ENCODE measurements around the gene PPP1R1B. TPM values are rescaled to one million over a fixed set of nuclear protein-coding genes. Genes with fewer than 3 reads are reported as not detected.

The PPP1R1B gene
- total RNA-seq, 1 experiment from 2014 or later = 0.08 TPM

- DNase-seq (ENCODE audit: low read depth, low spot score) = no peak
- in situ Hi-C loops (cut with HindIII; ENCODE audit: low pct_unique_long_range_greater_than_20kb, low sequenced_read_pairs) = no loop called here
Measured at GRCh38 chr17:39659279-39660010, 32.7 kb downstream of the PPP1R1B start.

DNA sequence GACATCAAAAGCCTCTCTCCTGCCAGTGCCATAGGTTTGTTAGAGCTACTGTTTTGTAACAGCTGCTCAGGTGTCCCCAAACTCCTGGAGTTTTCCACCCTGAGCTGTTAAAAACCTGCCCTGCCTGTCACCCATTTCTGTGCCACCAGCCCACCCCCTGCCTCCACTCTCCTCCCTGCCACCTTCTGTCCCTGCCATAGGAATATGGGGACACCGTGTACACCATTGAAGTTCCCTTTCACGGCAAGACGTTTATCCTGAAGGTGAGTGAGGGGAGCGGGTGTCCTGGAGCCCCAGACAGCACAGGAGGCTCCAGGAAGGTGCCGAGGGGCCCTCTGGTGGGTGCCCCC is 33.2 kb downstream of the PPP1R1B start:
- in situ Hi-C loops (cut with HindIII; ENCODE audit: low pct_unique_long_range_greater_than_20kb, low sequenced_read_pairs) = no loop called here
- DNase-seq (ENCODE audit: low read depth, low spot score) = no peak

- DNase-seq (ENCODE audit: low read depth, low spot score) = no peak
- in situ Hi-C loops (cut with HindIII; ENCODE audit: low pct_unique_long_range_greater_than_20kb, low sequenced_read_pairs) = no loop called here
Measured at GRCh38 chr17:39660397-39661385, 33.9 kb downstream of the PPP1R1B start.

GRCh38 chr17:39661744-39662541 is 35.2 kb downstream of the PPP1R1B start:
- DNase-seq (ENCODE audit: low read depth, low spot score) = no peak
- in situ Hi-C loops (cut with HindIII; ENCODE audit: low pct_unique_long_range_greater_than_20kb, low sequenced_read_pairs) = no loop called here

DNA sequence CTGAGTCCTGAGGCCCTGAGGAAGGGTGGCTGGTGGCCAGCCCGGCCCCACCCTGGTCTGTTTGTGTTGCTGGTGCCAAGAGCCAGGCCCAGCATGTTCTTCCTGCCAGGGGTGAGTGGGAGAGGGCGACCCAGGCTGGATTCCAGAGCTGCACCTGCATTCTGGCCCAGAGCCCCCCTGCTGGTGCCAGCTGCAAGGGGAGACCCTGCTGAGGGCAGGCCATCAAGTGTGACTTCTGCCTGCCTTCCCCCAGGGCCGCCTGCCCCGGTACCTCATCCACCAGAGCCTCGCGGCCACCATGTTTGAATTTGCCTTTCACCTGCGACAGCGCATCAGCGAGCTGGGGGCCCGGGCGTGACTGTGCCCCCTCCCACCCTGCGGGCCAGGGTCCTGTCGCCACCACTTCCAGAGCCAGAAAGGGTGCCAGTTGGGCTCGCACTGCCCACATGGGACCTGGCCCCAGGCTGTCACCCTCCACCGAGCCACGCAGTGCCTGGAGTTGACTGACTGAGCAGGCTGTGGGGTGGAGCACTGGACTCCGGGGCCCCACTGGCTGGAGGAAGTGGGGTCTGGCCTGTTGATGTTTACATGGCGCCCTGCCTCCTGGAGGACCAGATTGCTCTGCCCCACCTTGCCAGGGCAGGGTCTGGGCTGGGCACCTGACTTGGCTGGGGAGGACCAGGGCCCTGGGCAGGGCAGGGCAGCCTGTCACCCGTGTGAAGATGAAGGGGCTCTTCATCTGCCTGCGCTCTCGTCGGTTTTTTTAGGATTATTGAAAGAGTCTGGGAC is 36.0 kb downstream of the PPP1R1B start:
- in situ Hi-C loops (cut with HindIII; ENCODE audit: low pct_unique_long_range_greater_than_20kb, low sequenced_read_pairs) = no loop called here
- no peak for DNase-seq (ENCODE audit: low read depth, low spot score)

GRCh38 chr17:39663340-39663687 is 36.6 kb downstream of the PPP1R1B start:
- in situ Hi-C loops (cut with HindIII; ENCODE audit: low pct_unique_long_range_greater_than_20kb, low sequenced_read_pairs) = no loop called here

DNA sequence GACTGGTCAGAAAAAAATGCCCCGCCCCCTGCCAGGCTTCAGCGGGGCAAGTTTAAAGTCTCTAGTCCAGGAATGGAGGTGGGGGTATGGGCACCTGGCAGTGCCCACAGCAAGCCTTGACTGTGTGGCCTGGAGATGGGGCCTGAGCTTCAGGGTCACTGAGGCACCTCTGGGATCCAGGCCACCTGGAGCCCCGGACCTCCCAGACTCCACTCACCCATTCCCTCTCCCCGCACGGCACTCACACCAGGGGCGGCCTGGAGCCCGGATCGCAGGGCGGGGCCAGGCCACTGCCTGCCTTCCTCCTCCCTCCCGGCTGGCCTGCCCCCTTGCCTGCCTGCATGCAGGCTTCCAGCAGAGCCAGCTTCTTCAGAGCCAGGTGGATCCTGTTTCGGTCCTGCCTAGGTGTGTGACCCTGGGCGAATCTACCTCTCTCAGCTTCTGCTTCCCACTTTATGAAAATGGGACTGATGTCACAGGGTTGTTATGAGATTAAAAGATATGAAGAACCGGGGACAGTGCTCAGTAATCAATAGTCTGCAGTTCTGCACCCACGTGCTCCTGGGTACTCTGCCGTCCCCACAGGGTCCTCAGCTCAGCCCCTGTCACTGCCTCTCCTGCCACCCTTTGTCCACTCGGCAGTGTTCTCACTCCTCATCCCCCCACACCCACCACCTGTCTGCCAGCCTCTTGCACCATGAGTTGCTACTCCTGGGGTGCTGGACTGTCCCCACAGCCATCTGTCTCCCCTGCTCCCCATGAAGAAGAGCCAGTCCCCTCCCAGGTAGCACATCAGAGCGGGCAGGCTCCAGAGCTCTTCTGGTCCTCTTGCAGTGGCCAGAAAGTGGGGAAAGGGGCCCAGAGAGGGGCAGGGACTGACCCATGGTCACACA is 37.2 kb downstream of the PPP1R1B start:
- peak; percentile 37 for DNase-seq (ENCODE audit: low read depth, low spot score)
- in situ Hi-C loops (cut with HindIII; ENCODE audit: low pct_unique_long_range_greater_than_20kb, low sequenced_read_pairs) = no loop called here

More at GRCh38 chr17:39663340-39663687, 36.6 kb downstream of the PPP1R1B start:
- no peak for DNase-seq (ENCODE audit: low read depth, low spot score)

GRCh38 chr17:39664581-39665561 is 38.1 kb downstream of the PPP1R1B start, which contains the start of gene TCAP:
Gene TCAP, plus strand, starts transcription at chr17:39665349. Its CDS starts 11 bp downstream, at chr17:39665360.
- DNase-seq (ENCODE audit: low read depth, low spot score) = no peak
- in situ Hi-C loops (cut with HindIII; ENCODE audit: low pct_unique_long_range_greater_than_20kb, low sequenced_read_pairs) = no loop called here

DNA sequence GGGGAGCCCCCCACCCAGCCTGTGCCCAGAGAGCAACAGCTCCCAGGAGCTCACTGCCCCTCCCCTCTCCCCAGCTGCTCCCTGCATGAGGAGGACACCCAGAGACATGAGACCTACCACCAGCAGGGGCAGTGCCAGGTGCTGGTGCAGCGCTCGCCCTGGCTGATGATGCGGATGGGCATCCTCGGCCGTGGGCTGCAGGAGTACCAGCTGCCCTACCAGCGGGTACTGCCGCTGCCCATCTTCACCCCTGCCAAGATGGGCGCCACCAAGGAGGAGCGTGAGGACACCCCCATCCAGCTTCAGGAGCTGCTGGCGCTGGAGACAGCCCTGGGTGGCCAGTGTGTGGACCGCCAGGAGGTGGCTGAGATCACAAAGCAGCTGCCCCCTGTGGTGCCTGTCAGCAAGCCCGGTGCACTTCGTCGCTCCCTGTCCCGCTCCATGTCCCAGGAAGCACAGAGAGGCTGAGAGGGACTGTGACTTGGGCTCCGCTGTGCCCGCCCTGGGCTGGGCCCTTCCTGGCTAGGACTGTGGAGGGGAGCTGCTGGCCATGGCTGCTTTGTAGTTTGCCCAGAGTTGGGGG is 39.0 kb downstream of the PPP1R1B start:
- in situ Hi-C loops (cut with HindIII; ENCODE audit: low pct_unique_long_range_greater_than_20kb, low sequenced_read_pairs) = no loop called here
- DNase-seq (ENCODE audit: low read depth, low spot score) = peak; percentile 34

GRCh38 chr17:39666231-39666600 is 39.5 kb downstream of the PPP1R1B start:
- in situ Hi-C loops (cut with HindIII; ENCODE audit: low pct_unique_long_range_greater_than_20kb, low sequenced_read_pairs) = no loop called here
- no peak for DNase-seq (ENCODE audit: low read depth, low spot score)

DNA sequence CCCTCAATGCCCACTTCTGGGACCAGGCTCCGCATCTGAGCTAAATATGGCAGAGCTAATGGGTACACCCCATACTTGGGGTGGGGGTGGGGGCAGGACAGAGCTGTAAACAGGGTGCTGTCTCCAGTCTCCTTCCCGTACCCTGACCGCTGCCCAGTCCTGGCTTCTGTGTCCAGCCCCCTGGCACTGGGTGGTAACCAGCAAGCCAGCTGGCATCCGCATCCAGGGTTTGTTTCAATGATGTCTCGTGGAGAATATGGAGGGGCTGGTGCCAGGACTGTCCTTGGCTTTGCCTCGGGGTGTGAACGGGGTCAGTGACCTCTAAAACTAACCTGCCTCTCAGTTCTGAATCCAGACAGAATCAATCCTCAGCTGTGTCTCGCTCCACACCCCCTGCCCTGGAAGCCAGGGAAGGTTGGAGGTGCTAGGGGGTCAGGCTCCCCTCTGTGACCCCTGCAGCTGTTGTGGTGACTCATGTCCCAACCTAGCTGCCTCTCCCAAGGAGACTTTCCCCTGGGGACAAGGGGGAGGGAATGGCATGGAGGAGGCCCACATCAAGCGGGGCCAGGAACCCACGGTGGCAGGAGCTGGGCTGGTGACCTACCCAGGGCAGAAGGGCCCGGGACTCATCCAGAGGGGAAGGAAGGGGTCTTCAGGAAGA is 40.0 kb downstream of the PPP1R1B start:
- in situ Hi-C loops (cut with HindIII; ENCODE audit: low pct_unique_long_range_greater_than_20kb, low sequenced_read_pairs) = no loop called here
- DNase-seq (ENCODE audit: low read depth, low spot score) = no peak

GRCh38 chr17:39667262-39667944 is 40.7 kb downstream of the PPP1R1B start:
- in situ Hi-C loops (cut with HindIII; ENCODE audit: low pct_unique_long_range_greater_than_20kb, low sequenced_read_pairs) = no loop called here
- no peak for DNase-seq (ENCODE audit: low read depth, low spot score)

- in situ Hi-C loops (cut with HindIII; ENCODE audit: low pct_unique_long_range_greater_than_20kb, low sequenced_read_pairs) = no loop called here
- DNase-seq (ENCODE audit: low read depth, low spot score) = peak; percentile 33
Measured at GRCh38 chr17:39667945-39668924, 41.5 kb downstream of the PPP1R1B start, which contains the start of gene PNMT. Gene PNMT, plus strand, starts transcription at chr17:39668453. Its CDS starts 23 bp downstream, at chr17:39668476.
